Bone marrow (tissue), 2 donors: ENCODE data around the gene CYP24A1.

ENCODE experiments used
- DNase-seq, 2 donors: peaks; one replicate each; lab custom pipeline; 2025; lab: John Stamatoyannopoulos, UW

The CYP24A1 gene

GRCh38 chr20:54156981-54157835, 16.6 kb downstream of the CYP24A1 start:
- DNase-seq: no peak

- DNase-seq: no peak
These were observed 17.3 kb downstream of the CYP24A1 start for GRCh38 chr20:54156522-54156921.

- DNase-seq: no peak
These were observed 18.0 kb downstream of the CYP24A1 start for GRCh38 chr20:54155736-54156317.

GRCh38 chr20:54154439-54154838, 19.3 kb downstream of the CYP24A1 start:
- DNase-seq: no peak

GRCh38 chr20:54153847-54154246, 19.9 kb downstream of the CYP24A1 start:
- DNase-seq: no peak

GRCh38 chr20:54153041-54153327, 20.8 kb downstream of the CYP24A1 start:
- no peak for DNase-seq

GRCh38 chr20:54152227-54153040, 21.4 kb downstream of the CYP24A1 start:
- DNase-seq: no peak

GRCh38 chr20:54151511-54152226, 22.1 kb downstream of the CYP24A1 start:
- no peak for DNase-seq

- DNase-seq: no peak
These were observed 22.7 kb downstream of the CYP24A1 start for GRCh38 chr20:54151075-54151439.

- DNase-seq: no peak
These were observed 24.0 kb downstream of the CYP24A1 start for GRCh38 chr20:54149765-54150264.

- no peak for DNase-seq
These were observed 24.6 kb downstream of the CYP24A1 start for GRCh38 chr20:54148947-54149764.

GRCh38 chr20:54146672-54147071, 27.1 kb downstream of the CYP24A1 start:
- DNase-seq: no peak

- no peak for DNase-seq
These were observed 28.9 kb downstream of the CYP24A1 start for GRCh38 chr20:54144847-54145414.

GRCh38 chr20:54140927-54141566, 32.7 kb downstream of the CYP24A1 start:
- no peak for DNase-seq

- DNase-seq: no peak
These were observed 33.3 kb downstream of the CYP24A1 start for GRCh38 chr20:54140486-54140885.

- DNase-seq: no peak
These were observed 33.7 kb downstream of the CYP24A1 start for GRCh38 chr20:54140067-54140466.

GRCh38 chr20:54139188-54139587, 34.6 kb downstream of the CYP24A1 start:
- no peak for DNase-seq

- no peak for DNase-seq
These were observed 35.4 kb downstream of the CYP24A1 start for GRCh38 chr20:54138427-54138826.

GRCh38 chr20:54137115-54137514, 36.7 kb downstream of the CYP24A1 start:
- DNase-seq: no peak

- no peak for DNase-seq
These were observed 39.2 kb downstream of the CYP24A1 start for GRCh38 chr20:54134445-54135220.
